Right lobe of liver (tissue), 4 donors: ENCODE data around the gene HIPK1.
"Not testable (repeated sequence)": the region's sequence is repeated elsewhere in the genome, so short reads cannot be mapped to it uniquely, and the experiment has no call there.

Experiments used
- POLR2A ChIP-seq: fragments of 450-650 bp; IDR thresholded peaks from one replicate; pipeline ENCODE4 v1.6.1; 2017; ENCODE audit warnings: antibody characterized with exemption, mild to moderate bottlenecking
- TF ChIP-seq, protein P1 (sequence below), 4 donors: fragments of 200-600 bp in 3 of 4; fragments of 450-650 bp in 1 of 4; IDR thresholded peaks; one replicate each; pipeline versions ENCODE4 v1.5.1 to v1.8.0; 2016 to 2022; ENCODE audit warnings: antibody characterized with exemption in 4 of 4, mild to moderate bottlenecking in 2 of 4
- donor health status: DM: no; HTN: no; CAD: no.
- donor health status: DM: no; HTN: no; CAD: no.
- donor health status: DM: no; HTN: yes; CAD: no.

DNA sequence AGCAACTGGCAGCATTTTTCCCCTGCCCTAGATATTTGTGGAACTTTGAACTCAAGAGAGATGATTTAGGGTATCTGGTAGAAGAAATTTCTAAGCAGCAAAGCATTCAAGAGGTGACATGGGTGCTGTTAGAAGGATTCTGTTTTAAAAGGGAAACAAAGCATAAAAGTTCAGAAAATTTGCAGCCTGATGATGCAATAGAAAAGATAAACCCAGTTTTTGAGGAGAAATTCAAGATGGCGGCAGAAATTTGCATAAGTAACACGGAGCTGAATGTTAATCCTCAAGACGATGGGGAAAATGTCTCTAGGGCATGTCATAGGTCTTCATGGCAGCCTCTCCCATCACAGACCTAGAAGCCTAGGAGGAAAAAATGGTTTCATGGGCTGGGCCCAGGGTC lies 90.6 kb downstream of the HIPK1 start:
- TF ChIP-seq, protein P1, sequence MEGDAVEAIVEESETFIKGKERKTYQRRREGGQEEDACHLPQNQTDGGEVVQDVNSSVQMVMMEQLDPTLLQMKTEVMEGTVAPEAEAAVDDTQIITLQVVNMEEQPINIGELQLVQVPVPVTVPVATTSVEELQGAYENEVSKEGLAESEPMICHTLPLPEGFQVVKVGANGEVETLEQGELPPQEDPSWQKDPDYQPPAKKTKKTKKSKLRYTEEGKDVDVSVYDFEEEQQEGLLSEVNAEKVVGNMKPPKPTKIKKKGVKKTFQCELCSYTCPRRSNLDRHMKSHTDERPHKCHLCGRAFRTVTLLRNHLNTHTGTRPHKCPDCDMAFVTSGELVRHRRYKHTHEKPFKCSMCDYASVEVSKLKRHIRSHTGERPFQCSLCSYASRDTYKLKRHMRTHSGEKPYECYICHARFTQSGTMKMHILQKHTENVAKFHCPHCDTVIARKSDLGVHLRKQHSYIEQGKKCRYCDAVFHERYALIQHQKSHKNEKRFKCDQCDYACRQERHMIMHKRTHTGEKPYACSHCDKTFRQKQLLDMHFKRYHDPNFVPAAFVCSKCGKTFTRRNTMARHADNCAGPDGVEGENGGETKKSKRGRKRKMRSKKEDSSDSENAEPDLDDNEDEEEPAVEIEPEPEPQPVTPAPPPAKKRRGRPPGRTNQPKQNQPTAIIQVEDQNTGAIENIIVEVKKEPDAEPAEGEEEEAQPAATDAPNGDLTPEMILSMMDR (IDR thresholded peaks at IDR 0.05), result not testable (repeated sequence)
- TF ChIP-seq POLR2A, result not testable (repeated sequence)
